ENCODE results near the gene UNC79. TPM values are rescaled to one million over a fixed set of nuclear protein-coding genes. Genes with fewer than 3 reads are reported as not detected.
A peak's percentile ranks its signal among the peaks of the same experiment; 100 is the strongest.

Gene UNC79
- total RNA-seq, 2 donors from 2014 or later: 6.0 to 14.4 TPM

GRCh38 chr14:93720076-93720815 lies 289.5 kb downstream of the UNC79 start:
- DNase-seq: peak; percentile 40
- Mint-ChIP-seq H3K9me3 (no peaks in the 10 kb centered on the region), H3K4me3 (no peak overlapping the region), H3K36me3 (ENCODE audit: low read depth) (peaks cover 26% of the 10 kb centered on the region), H3K4me1 (peaks cover 4% of the 10 kb centered on the region), H3K27me3 (ENCODE audit: insufficient read depth) (no peaks in the 10 kb centered on the region), H3K27ac (no peak overlapping the region)
- Histone ChIP-seq H3K27ac (ENCODE audit: low read depth, low read length) (no peak overlapping the region), H3K36me3 (ENCODE audit: control insufficient read depth, insufficient read depth, low read length) (no peaks in the 10 kb centered on the region), H3K9ac (ENCODE audit: extremely low read depth, low read length, poor library complexity, severe bottlenecking) (no peak overlapping the region), H3K4me3 (ENCODE audit: low read length) (no peak overlapping the region), H3K4me1 (ENCODE audit: control insufficient read depth, insufficient read depth, low read length) (peaks cover 4% of the 10 kb centered on the region), H3K9me3 (ENCODE audit: control insufficient read depth, low read length) (no peaks in the 10 kb centered on the region), H3K27me3 (ENCODE audit: control insufficient read depth, insufficient read depth, low read length, poor library complexity, severe bottlenecking) (no peaks in the 10 kb centered on the region)
- 88 to 94% methylated on average over 5 to 12 of the region's 12 CpGs for WGBS, 2 experiments (ENCODE audit: insufficient coverage in 1 of 2, insufficient read length in 1 of 2)
- no peak for TF ChIP-seq CTCF (conservative IDR thresholded peaks at IDR 0.05)

DNA sequence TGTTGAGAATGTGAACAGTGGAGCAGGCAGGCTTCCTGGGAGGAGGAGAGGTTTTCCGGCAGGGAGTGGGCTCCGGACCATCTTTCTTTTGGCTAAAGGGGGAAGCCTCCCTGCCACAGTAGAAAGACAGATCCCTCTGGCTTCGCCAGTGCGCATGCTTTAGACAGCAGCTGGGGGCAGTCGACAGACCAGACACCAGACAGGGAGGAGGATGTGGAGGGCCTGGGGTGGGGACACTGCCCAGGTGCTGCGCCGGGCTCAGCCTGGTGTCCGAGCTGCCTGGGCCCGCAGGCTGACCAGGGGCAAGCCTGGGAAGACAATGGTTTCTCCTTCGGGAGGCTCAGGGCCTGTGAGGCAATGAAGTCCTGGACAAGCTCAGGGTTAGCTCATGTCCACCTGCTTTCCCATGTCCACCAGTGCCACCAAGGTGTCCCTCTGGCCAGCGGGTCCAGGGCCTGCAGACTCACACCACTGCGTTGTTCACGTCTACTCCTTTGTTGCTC lies 290.3 kb downstream of the UNC79 start:
- Histone ChIP-seq H3K9me3 (ENCODE audit: control insufficient read depth, low read length) (no peaks in the 10 kb centered on the region), H3K4me1 (ENCODE audit: control insufficient read depth, insufficient read depth, low read length) (peaks cover 4% of the 10 kb centered on the region), H3K27ac (ENCODE audit: low read depth, low read length) (no peak overlapping the region), H3K9ac (ENCODE audit: extremely low read depth, low read length, poor library complexity, severe bottlenecking) (no peak overlapping the region), H3K4me3 (ENCODE audit: low read length) (no peak overlapping the region), H3K27me3 (ENCODE audit: control insufficient read depth, insufficient read depth, low read length, poor library complexity, severe bottlenecking) (no peaks in the 10 kb centered on the region), H3K36me3 (ENCODE audit: control insufficient read depth, insufficient read depth, low read length) (no peaks in the 10 kb centered on the region)
- H3K27me3 Mint-ChIP-seq (ENCODE audit: insufficient read depth): no peaks in the 10 kb centered on the region
- H3K4me1 Mint-ChIP-seq: peaks cover 4% of the 10 kb centered on the region
- no peak overlapping the region for H3K4me3 Mint-ChIP-seq
- no peak overlapping the region for H3K27ac Mint-ChIP-seq
- no peak for TF ChIP-seq CTCF (conservative IDR thresholded peaks at IDR 0.05)
- DNase-seq: peak; percentile 28
- peaks cover 27% of the 10 kb centered on the region for H3K36me3 Mint-ChIP-seq (ENCODE audit: low read depth)
- WGBS, 2 experiments (ENCODE audit: insufficient coverage in 1 of 2, insufficient read length in 1 of 2): 93 to 98% methylated on average over 5 to 13 of the region's 13 CpGs
- H3K9me3 Mint-ChIP-seq: no peaks in the 10 kb centered on the region

DNA sequence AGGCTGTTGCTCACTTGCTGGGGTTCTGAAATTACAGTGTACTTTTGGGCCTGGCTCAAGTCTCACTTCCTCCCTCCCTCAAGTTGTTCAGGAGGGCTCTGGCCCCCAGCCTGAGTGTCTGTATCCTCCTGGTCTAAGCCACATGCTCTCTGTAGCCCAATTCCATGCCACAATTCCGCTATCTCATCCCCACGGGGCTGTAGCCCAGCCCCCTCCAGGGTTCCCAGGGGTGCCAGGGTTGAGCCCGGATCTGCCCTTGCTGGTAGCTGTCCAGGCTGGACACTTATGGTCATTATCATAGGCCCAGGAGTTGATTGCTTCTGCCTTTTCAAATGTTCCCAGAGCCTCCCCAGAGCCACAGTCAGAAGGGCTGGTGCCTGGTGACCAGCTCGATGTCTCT lies 292.3 kb downstream of the UNC79 start:
- H3K27me3 ChIP-seq (ENCODE audit: control insufficient read depth, insufficient read depth, low read length, poor library complexity, severe bottlenecking): no peaks in the 10 kb centered on the region
- H3K27ac Mint-ChIP-seq: no peak overlapping the region
- no peaks in the 10 kb centered on the region for H3K4me1 ChIP-seq (ENCODE audit: control insufficient read depth, insufficient read depth, low read length)
- H3K27ac ChIP-seq (ENCODE audit: low read depth, low read length): no peak overlapping the region
- peaks cover 3% of the 10 kb centered on the region for H3K36me3 ChIP-seq (ENCODE audit: control insufficient read depth, insufficient read depth, low read length)
- H3K4me1 Mint-ChIP-seq: peaks cover 4% of the 10 kb centered on the region
- 92 to 100% methylated on average over 1 to 4 of the region's 4 CpGs for WGBS, 2 experiments (ENCODE audit: insufficient coverage in 1 of 2, insufficient read length in 1 of 2)
- DNase-seq: no peak
- no peak overlapping the region for H3K9ac ChIP-seq (ENCODE audit: extremely low read depth, low read length, poor library complexity, severe bottlenecking)
- H3K9me3 Mint-ChIP-seq: no peaks in the 10 kb centered on the region
- H3K4me3 ChIP-seq (ENCODE audit: low read length): no peak overlapping the region
- TF ChIP-seq CTCF (conservative IDR thresholded peaks at IDR 0.05): no peak
- peaks cover 28% of the 10 kb centered on the region for H3K36me3 Mint-ChIP-seq (ENCODE audit: low read depth)
- H3K27me3 Mint-ChIP-seq (ENCODE audit: insufficient read depth): no peaks in the 10 kb centered on the region
- H3K9me3 ChIP-seq (ENCODE audit: control insufficient read depth, low read length): no peaks in the 10 kb centered on the region
- H3K4me3 Mint-ChIP-seq: no peak overlapping the region
